Left ventricle myocardium superior (tissue), 1 donor: ENCODE results near the gene ANK2. TPM values are rescaled to one million over a fixed set of nuclear protein-coding genes. Genes with fewer than 3 reads are reported as not detected.
A peak's percentile ranks its signal among the peaks of the same experiment; 100 is the strongest.

Source experiments
- ATAC-seq: fragments of 200-7000 bp; cut with Tn5 transposase; one replicate; pipeline ENCODE4 v1.9.1; 2020; ENCODE audit warnings: mild to moderate bottlenecking, moderate library complexity
- DNase-seq: peaks from one replicate; pipeline ENCODE4 v3.0.0-alpha.2; 2020
- intact Hi-C: fragments of 100-400 bp; cut with micrococcal nuclease; formaldehyde crosslinking; loops from one replicate; pipeline ENCODE4 v1.11.0; 2022
- microRNA-seq: library from miRNA; unstranded; fragments of <30 nt; microRNA quantifications from one replicate; pipeline ENCODE4 v1.2.0, GENCODE V29; 2020; ENCODE audit warnings: borderline number of aligned reads
- total RNA-seq: library from RNA; stranded (reverse); fragmentation: NEBNext Ultra II Directional; extraction: Animal tissue kit (Norgen Biotek cat#: 25700); gene quantifications from one replicate; pipeline ENCODE4 v1.2.1, GENCODE V29; 2021
- donor health status: DM: no; HTN: yes; CAD: no; lungs with severe emphysema.

Gene ANK2
- total RNA-seq, 1 donor from 2014 or later = 350 TPM

DNA sequence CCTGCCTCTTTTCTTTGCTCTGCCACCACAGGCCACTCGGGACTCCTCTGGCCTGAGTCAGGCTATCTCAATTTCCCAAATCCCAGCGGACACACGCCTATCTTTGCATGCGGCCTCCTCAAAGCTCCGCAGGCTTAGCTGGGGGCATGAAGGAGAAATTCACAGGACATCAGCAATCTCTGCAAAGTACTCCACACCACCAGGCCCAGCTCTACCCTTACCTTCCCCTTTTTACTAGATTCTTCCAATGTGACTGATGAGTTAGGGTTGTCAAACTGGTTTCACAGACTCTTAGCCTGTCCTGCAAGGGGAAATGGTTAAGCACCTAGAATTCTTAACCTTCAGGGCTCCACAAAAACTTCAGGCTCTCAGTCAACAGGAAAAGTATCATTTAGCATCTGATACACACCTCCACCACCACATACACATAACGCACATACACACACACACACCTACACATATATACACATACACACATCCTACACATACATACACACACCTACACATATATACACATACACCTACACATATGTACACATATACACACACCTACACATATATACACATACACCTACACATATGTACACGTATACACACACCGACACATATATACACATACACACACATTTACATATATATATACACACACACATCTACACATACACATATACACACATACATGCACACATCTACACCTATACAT, 349.1 kb downstream of the ANK2 start:
- DNase-seq (no peak), ATAC-seq (no peak)
- intact Hi-C loops = loop anchor here (10.0 kb wide), 2 partner anchors 136 to 976 kb away; no protein-coding TSS in a partner anchor

GRCh38 chr4:113404167-113404571, 354.7 kb downstream of the ANK2 start:
- ATAC-seq (no peak), DNase-seq (no peak)
- intact Hi-C loops = no loop called here

DNA sequence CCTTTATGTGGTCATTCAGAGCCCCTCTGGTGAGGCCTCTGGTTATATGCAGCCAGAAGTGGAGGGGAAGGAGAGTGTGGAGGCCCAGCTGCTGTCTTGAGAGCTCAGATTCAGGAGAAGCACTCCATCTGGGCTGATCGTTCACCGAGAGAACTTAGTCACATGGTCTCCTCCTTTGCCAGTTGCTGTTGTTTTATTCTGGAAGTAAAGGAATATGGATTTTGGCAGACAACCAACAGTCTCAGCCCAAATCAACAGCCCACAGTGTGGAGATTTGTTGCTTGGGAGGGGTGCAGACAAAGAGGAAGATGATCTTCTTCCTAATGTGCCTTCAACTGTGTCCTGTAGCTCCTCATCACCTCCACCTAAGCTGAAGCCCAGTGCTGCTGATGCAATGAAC, 355.4 kb downstream of the ANK2 start:
- DNase-seq (no peak), ATAC-seq (peak; percentile 78)
- intact Hi-C loops = no loop called here

- DNase-seq (no peak), ATAC-seq (no peak)
- intact Hi-C loops = no loop called here
Measured at GRCh38 chr4:113405874-113406722, 356.6 kb downstream of the ANK2 start.

- DNase-seq (no peak), ATAC-seq (no peak)
- intact Hi-C loops = no loop called here
Measured at GRCh38 chr4:113406723-113407016, 357.2 kb downstream of the ANK2 start.

- ATAC-seq (no peak), DNase-seq (no peak)
- intact Hi-C loops = no loop called here
Measured at GRCh38 chr4:113407409-113407808, 358.0 kb downstream of the ANK2 start.

- intact Hi-C loops = no loop called here
- DNase-seq = no peak
- ATAC-seq = no peak
Measured at GRCh38 chr4:113409181-113409580, 359.7 kb downstream of the ANK2 start.

DNA sequence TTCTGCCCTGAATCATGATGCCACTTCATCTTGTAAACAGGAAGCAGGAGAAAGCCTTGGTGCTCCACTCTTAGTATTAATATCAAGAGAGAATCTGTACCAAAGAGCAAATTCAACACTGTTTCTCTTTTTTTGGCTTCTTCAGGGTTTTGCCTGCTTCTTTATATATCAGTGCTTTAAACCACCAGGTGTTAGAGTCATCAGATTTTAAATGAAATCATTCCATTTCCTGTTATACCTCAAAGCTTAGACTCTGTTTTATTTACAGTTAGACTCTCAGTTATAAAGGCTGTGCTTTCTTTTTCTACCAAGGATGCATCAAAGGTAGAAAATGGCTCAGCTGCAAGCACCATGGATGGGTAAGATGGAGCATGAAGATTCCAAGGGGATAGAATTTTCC, 361.2 kb downstream of the ANK2 start:
- ATAC-seq (no peak), DNase-seq (no peak)
- intact Hi-C loops = no loop called here

DNA sequence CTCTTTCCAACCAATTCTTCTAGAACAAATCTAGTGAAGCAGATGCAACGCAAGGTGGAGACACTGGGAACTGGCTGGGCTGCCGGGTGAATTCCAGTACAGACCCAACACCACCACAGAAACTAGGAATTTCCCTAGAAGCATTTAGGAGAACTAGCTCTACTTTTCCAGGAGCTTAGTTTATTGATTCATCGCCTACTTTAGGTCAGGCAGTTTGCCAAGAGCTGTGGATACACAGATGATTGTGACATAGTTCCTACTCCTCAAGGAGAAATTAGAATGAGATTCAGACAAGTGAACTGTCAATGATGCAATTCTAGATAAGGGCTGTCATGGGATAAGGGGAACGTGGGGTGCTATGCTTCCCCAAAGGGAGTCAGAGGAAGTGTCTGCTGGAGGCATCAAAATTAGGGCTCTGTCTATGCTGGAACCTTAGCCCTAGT, 362.1 kb downstream of the ANK2 start:
- intact Hi-C loops = no loop called here
- DNase-seq (no peak), ATAC-seq (peak; percentile 42)

DNA sequence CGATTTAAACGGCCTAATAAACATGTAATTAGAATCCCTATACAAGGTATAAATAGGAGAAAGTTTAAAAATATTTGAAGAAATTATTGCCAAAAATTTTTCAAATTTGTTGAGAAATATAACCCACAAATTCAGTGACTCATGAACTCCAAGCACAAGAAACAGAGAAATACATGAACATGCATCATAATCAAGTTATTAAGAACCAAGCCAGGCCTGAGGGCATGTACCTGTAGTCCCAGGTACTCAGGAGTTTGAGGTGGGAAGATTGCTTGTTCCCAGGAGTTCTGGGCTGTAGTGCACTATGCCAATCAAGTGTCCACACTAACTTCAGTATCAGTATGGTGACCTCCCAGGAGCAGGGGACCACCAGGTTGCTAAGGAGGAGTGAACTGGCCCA, 370.2 kb downstream of the ANK2 start:
- ATAC-seq (no peak), DNase-seq (no peak)
- intact Hi-C loops = no loop called here

- ATAC-seq = no peak
- intact Hi-C loops = no loop called here
- no peak for DNase-seq
Measured at GRCh38 chr4:113420938-113421337, 371.5 kb downstream of the ANK2 start.

GRCh38 chr4:113423631-113424030, 374.2 kb downstream of the ANK2 start:
- ATAC-seq (no peak), DNase-seq (no peak)
- intact Hi-C loops = no loop called here

- ATAC-seq (no peak), DNase-seq (no peak)
- intact Hi-C loops = no loop called here
Measured at GRCh38 chr4:113433116-113433515, 383.7 kb downstream of the ANK2 start.

Small RNA genes lying within 50 kb of the gene (microRNA-seq; reads per million reads assigned to microRNA genes)
- gene MIR1243 (5.9 reads per million), gene MIR8082 (not detected)
